ENCODE data around the gene COL1A1. TPM values are rescaled to one million over a fixed set of nuclear protein-coding genes. Genes with fewer than 3 reads are reported as not detected.

COL1A1 gene
- polyA plus RNA-seq, 3 donors = not detected

DNA sequence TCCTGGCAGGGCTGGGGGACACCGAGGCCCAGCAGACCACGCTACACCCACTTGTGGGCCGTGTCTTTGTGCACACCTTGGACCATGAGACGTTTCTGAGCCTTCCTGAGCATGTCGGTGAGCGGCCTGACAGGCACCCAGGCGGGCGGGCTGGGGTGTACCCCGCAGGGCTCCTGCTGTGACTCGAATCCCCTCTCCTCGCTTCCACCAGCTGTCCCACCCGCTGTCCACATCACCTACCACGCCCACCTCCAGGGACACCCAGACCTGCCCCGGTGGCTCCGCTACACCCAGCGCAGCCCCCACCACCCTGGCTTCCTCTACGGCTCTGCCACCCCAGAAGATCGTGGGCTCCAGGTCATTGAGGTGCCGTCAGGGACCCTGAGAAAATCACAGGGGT is 34.1 kb downstream of the COL1A1 start:
- intact Hi-C loops (cut with micrococcal nuclease) = no loop called here
- Mint-ChIP-seq H3K9me3 (peaks cover 0 to 3% (median 0%) of the 10 kb centered on the region in 7 donors), H3K4me1 (peaks cover 20% of the 10 kb centered on the region), H3K4me3 (no peak overlapping the region), H3K27ac (no peak overlapping the region), H3K36me3 (no peaks in the 10 kb centered on the region), H3K27me3 (ENCODE audit: low read depth in 3 of 3) (peaks cover 7 to 28% (median 9%) of the 10 kb centered on the region in 3 donors)
- no peak overlapping the region for H3K4me2 ChIP-seq (replicated peaks; ENCODE audit: extremely low read depth, low read length, poor library complexity, severe bottlenecking)
- H2AFZ ChIP-seq (ENCODE audit: insufficient read depth, low read depth, low read length, poor library complexity, severe bottlenecking) = no peak overlapping the region
- no peak overlapping the region for H3K4me3 ChIP-seq (replicated peaks in 1 of 3; ENCODE audit: low read depth in 2 of 3, low read length in 3 of 3)
- TF ChIP-seq, protein P1, sequence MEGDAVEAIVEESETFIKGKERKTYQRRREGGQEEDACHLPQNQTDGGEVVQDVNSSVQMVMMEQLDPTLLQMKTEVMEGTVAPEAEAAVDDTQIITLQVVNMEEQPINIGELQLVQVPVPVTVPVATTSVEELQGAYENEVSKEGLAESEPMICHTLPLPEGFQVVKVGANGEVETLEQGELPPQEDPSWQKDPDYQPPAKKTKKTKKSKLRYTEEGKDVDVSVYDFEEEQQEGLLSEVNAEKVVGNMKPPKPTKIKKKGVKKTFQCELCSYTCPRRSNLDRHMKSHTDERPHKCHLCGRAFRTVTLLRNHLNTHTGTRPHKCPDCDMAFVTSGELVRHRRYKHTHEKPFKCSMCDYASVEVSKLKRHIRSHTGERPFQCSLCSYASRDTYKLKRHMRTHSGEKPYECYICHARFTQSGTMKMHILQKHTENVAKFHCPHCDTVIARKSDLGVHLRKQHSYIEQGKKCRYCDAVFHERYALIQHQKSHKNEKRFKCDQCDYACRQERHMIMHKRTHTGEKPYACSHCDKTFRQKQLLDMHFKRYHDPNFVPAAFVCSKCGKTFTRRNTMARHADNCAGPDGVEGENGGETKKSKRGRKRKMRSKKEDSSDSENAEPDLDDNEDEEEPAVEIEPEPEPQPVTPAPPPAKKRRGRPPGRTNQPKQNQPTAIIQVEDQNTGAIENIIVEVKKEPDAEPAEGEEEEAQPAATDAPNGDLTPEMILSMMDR (IDR thresholded peaks at IDR 0.05) = no peak
- H4K20me1 ChIP-seq (ENCODE audit: insufficient read depth, low read length) = no peaks in the 10 kb centered on the region
- no peak for DNase-seq
- no peaks in the 10 kb centered on the region for H3K36me3 ChIP-seq (replicated peaks in 1 of 2; ENCODE audit: control insufficient read depth in 1 of 2, insufficient read depth in 2 of 2, low read length in 2 of 2)
- peaks cover 8 to 13% of the 10 kb centered on the region in 2 donors for H3K4me1 ChIP-seq (ENCODE audit: control insufficient read depth in 1 of 2, insufficient read depth in 2 of 2, low read length in 2 of 2)
- peaks cover 0 to 3% of the 10 kb centered on the region in 2 donors for H3K27me3 ChIP-seq (ENCODE audit: control insufficient read depth in 2 of 2, insufficient read depth in 2 of 2, low read length in 2 of 2)
- H3K27ac ChIP-seq (ENCODE audit: low read depth in 1 of 2, low read length in 2 of 2) = no peak overlapping the region
- H3K9me3 ChIP-seq (replicated peaks in 1 of 2; ENCODE audit: control insufficient read depth in 1 of 2, insufficient read depth in 1 of 2, low read length in 2 of 2) = no peaks in the 10 kb centered on the region
- no peaks in the 10 kb centered on the region for H3K79me2 ChIP-seq (ENCODE audit: insufficient read depth, low read length)
- WGBS (ENCODE audit: insufficient coverage) = 96% methylated on average over 16 of the region's 19 CpGs
- H3K9ac ChIP-seq (ENCODE audit: insufficient read depth, low read length, poor library complexity, severe bottlenecking) = no peak overlapping the region

DNA sequence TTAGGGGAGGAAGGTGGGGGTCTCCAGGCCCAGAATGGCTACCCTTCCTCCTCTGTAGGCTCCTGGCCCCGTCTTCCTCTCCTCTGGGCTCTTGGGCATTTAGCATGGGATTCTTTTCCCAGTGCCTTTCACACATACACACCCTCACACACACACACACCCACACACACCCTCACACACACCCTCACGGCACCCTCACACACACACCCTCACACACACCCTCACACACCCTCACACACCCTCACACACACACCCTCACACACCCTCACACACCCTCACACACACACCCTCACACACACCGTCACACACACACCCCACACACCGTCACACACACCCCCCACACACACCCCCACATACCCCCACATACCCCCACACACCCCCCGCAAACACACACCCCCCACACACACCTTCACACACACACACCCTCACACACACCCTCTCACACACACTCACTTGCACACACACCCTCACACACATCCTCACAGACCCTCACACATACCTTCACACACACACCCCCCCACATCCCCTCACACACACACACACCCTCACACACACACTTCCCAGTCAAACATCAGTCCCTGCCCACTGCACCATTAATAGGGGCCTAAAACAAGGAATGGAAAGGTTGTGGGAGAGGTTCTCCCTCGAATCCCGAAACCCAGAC is 34.8 kb downstream of the COL1A1 start:
- peaks cover 0 to 4% (median 0%) of the 10 kb centered on the region in 7 donors for H3K9me3 Mint-ChIP-seq
- Histone ChIP-seq H3K4me2 (replicated peaks; ENCODE audit: extremely low read depth, low read length, poor library complexity, severe bottlenecking) (no peak overlapping the region), H3K27ac (ENCODE audit: low read depth in 1 of 2, low read length in 2 of 2) (no peak overlapping the region), H3K79me2 (ENCODE audit: insufficient read depth, low read length) (no peaks in the 10 kb centered on the region), H3K9ac (ENCODE audit: insufficient read depth, low read length, poor library complexity, severe bottlenecking) (no peak overlapping the region), H2AFZ (ENCODE audit: insufficient read depth, low read depth, low read length, poor library complexity, severe bottlenecking) (no peak overlapping the region), H3K4me1 (ENCODE audit: control insufficient read depth in 1 of 2, insufficient read depth in 2 of 2, low read length in 2 of 2) (peaks cover 11 to 18% of the 10 kb centered on the region in 2 donors), H3K9me3 (replicated peaks in 1 of 2; ENCODE audit: control insufficient read depth in 1 of 2, insufficient read depth in 1 of 2, low read length in 2 of 2) (no peaks in the 10 kb centered on the region), H4K20me1 (ENCODE audit: insufficient read depth, low read length) (peaks cover 4% of the 10 kb centered on the region), H3K27me3 (ENCODE audit: control insufficient read depth in 2 of 2, insufficient read depth in 2 of 2, low read length in 2 of 2) (peaks cover 0 to 3% of the 10 kb centered on the region in 2 donors), H3K4me3 (replicated peaks in 1 of 3; ENCODE audit: low read depth in 2 of 3, low read length in 3 of 3) (no peak overlapping the region), H3K36me3 (replicated peaks in 1 of 2; ENCODE audit: control insufficient read depth in 1 of 2, insufficient read depth in 2 of 2, low read length in 2 of 2) (no peaks in the 10 kb centered on the region)
- peaks cover 26% of the 10 kb centered on the region for H3K4me1 Mint-ChIP-seq
- H3K27ac Mint-ChIP-seq = no peak overlapping the region
- intact Hi-C loops (cut with micrococcal nuclease) = no loop called here
- H3K4me3 Mint-ChIP-seq = no peak overlapping the region
- 71% methylated on average over 1 of the region's 7 CpGs for WGBS (ENCODE audit: insufficient coverage)
- H3K27me3 Mint-ChIP-seq (ENCODE audit: low read depth in 3 of 3) = peaks cover 7 to 28% (median 9%) of the 10 kb centered on the region in 3 donors
- TF ChIP-seq, protein P1 (IDR thresholded peaks at IDR 0.05) = no peak
- no peaks in the 10 kb centered on the region for H3K36me3 Mint-ChIP-seq
- DNase-seq = no peak

Data from CD14-positive monocyte (primary cell).